Adrenal gland (tissue), 12 donors: ENCODE results near the gene ADIPOR2. TPM values are rescaled to one million over a fixed set of nuclear protein-coding genes. Genes with fewer than 3 reads are reported as not detected.
"Not testable (repeated sequence)": the region's sequence is repeated elsewhere in the genome, so short reads cannot be mapped to it uniquely, and the experiment has no call there.

Experiments
- DNase-seq, 7 donors: peaks; one replicate each; pipeline ENCODE4 v3.0.0-alpha.2; 2019 to 2020
- H3K27ac ChIP-seq, 5 donors: fragments of 200-600 bp; sonication (generic) in 4 of 5; 1 replicate in 3 of 5; 2 replicates in 2 of 5; pipeline versions ENCODE4 v1.5.1 to v1.8.0; 2016 to 2020; ENCODE audit warnings: mild to moderate bottlenecking in 1 of 5
- H3K27me3 ChIP-seq: fragments of 200-600 bp; 2 replicates; pipeline ENCODE4 v1.8.0; 2021
- H3K36me3 ChIP-seq, 2 donors: fragments of 200-600 bp; replicated peaks in 1 of 2; 1 replicate in 1 of 2; 2 replicates in 1 of 2; pipeline versions ENCODE4 v1.5.1 to v1.8.0; 2018 to 2022
- H3K4me1 ChIP-seq, 2 donors: fragments of 200-600 bp; replicated peaks in 1 of 2; 1 replicate in 1 of 2; 2 replicates in 1 of 2; pipeline versions ENCODE4 v1.5.1 to v1.8.0; 2018 to 2021
- H3K4me3 ChIP-seq, 4 donors: fragments of 200-600 bp; sonication (generic) in 3 of 4; one replicate each; pipeline ENCODE4 v1.5.1; 2016 to 2018
- H3K9me3 ChIP-seq, 3 donors: fragments of 200-600 bp; sonication (generic) in 1 of 3; replicated peaks in 1 of 3; 1 replicate in 2 of 3; 2 replicates in 1 of 3; pipeline versions ENCODE4 v1.5.1 to v1.8.0; 2016 to 2021
- CTCF ChIP-seq, 6 experiments: fragments of 450-650 bp in 4 of 6; fragments of 200-600 bp in 2 of 6; sonication (generic) in 1 of 6; IDR thresholded peaks; 1 replicate in 5 of 6; 2 replicates in 1 of 6; pipeline versions ENCODE4 v1.5.1 to v1.8.0; 2016 to 2021; ENCODE audit warnings: antibody characterized with exemption in 6 of 6, mild to moderate bottlenecking in 2 of 6, moderate library complexity in 1 of 6
- POLR2A ChIP-seq, 2 donors: fragments of 450-650 bp; IDR thresholded peaks; one replicate each; pipeline ENCODE4 v1.6.1; 2017; ENCODE audit warnings: antibody characterized with exemption in 2 of 2, mild to moderate bottlenecking in 2 of 2, moderate library complexity in 1 of 2
- WGBS, 4 donors: extraction: QIAGEN DNeasy Blood & Tissue Kit in 2 of 4; methylation state at CpG; one replicate each; pipeline versions ENCODE4 v1.1.5 to v1.1.7; 2013 to 2017; 5-methylcytosine and 5-hydroxymethylcytosine counted together
- intact Hi-C, 2 donors: fragments of 100-400 bp; cut with DNase I; formaldehyde crosslinking; loops; one replicate each; pipeline versions ENCODE4 v1.14.1 to v1.15.0; 2022 to 2023
- polyA plus RNA-seq, 3 donors: library from polyadenylated mRNA; stranded (reverse); fragments of 200-250 nt in 2 of 3; fragments of 350-450 nt in 1 of 3; fragmentation: Illumina TruSeq in 1 of 3; extraction: RNeasy Lipid Tissue Mini Kit (QIAGEN cat#74804) in 1 of 3; gene quantifications; one replicate each; pipeline ENCODE4 v1.2.3, GENCODE V29; 2013 to 2014
- total RNA-seq, 9 donors: library from RNA; depleted of rRNA in 4 of 9; stranded (reverse); fragments of >200 nt in 4 of 9; fragments of 120-200 nt in 1 of 9; fragmentation: NEBNext Ultra II Directional in 1 of 9; extraction: Animal tissue kit (Norgen Biotek cat#: 25700) in 1 of 9; gene quantifications; one replicate each; pipeline versions ENCODE4 v1.1.0 to v1.2.4, GENCODE V29; 2013 to 2023
- donor health status: healthy with polysubstance abuse.
- donor health status: Bipolar disorder and iron deficiency.
- donor health status: DM: yes; HTN: yes; CAD: no.
- donor health status: DM: no; HTN: no; CAD: no.
- donor health status: DM: no; HTN: no; CAD: no.
- donor health status: DM: yes; HTN: yes; CAD: no.

Gene ADIPOR2
- total and polyA plus RNA-seq, 12 donors: 46.2 to 214 (median 98.6) TPM

DNA sequence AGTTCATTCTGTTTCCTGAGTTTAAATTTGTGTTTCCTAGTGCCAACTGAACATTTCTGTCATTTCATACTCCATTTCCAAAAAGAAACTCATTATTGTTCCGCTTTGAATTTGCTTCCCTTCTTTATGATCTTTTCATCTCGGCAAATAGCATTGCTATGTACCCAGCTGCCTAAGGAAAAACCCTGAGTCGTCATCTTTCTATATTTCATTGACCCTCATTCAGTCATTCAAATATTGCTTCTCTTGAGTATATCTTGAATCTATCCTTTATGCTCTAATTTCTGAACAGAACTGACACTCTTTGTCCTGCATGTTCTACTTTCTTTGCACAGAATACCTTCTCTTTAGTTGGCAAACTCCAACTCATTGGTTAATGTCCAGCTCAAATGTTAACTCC, 35.9 kb downstream of the ADIPOR2 start:
- Histone ChIP-seq H3K36me3 (no peaks in the 10 kb centered on the region), H3K9me3 (no peaks in the 10 kb centered on the region), H3K27ac (no peak overlapping the region), H3K27me3 (no peaks in the 10 kb centered on the region), H3K4me1 (peaks cover 5 to 27% of the 10 kb centered on the region in 2 donors), H3K4me3 (no peak overlapping the region)
- TF ChIP-seq CTCF (IDR thresholded peaks at IDR 0.05): no peak
- TF ChIP-seq POLR2A (IDR thresholded peaks at IDR 0.05): no peak
- no peak for DNase-seq
- intact Hi-C loops: no loop called here
- WGBS, 4 donors: 79 to 86% (median 83%) methylated on average over 3 of the region's 3 CpGs

DNA sequence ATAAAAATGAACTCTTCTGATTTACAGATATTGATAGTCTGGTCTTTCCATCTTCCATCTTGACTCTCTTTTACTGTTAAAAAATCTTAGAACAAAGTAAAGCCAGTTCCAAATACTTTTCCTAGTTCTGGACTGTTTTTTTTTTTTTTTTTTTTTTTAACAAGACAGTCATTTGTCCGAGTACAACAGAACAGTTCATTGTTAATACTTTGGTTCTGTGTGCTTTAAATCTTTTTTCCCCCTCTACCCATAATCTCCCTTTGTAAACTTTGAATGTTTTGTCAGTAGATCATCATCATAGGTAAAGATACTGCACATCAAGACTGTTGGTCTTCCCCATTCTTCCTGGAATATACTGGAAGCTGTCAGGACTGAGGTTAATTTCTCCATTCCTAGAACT, 38.0 kb downstream of the ADIPOR2 start:
- TF ChIP-seq CTCF (IDR thresholded peaks at IDR 0.05) (no peak), POLR2A (IDR thresholded peaks at IDR 0.05) (no peak)
- 85 to 95% (median 90%) methylated on average over 1 of the region's 1 CpG for WGBS, 4 donors
- intact Hi-C loops: no loop called here

DNA sequence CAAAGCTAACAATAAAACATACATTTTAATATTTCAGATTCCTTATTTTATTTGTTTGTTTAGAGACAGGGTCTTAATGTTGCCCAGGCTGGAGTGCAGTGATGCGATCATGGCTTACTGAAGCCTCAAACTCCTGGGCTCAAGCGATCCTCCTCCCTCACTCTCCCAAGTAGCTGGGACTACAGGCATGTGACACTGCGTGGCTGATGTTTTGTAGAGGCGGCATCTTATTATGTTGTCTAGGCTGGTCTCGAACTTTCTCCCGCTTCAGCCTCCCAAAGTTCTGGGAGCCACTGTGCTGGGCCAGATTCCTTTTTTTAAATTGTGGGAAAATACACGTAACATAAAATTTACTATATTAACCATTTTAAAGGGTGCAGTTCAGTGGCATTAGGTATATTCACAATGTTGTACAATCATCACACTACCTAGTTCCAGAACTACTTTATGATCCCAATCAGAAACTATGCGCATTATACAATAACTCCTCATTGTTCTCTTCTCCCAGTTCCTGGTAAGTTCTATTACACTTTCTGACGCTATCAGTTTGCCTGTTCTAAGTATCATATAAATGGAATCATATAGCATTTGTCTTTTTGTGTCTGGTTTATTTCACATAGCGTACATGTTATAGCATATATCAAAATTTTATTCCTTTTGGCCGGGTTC, 40.3 kb downstream of the ADIPOR2 start:
- H3K4me3 ChIP-seq: no peak overlapping the region
- H3K27me3 ChIP-seq: no peaks in the 10 kb centered on the region
- H3K4me1 ChIP-seq: peaks cover 11 to 26% of the 10 kb centered on the region in 2 donors
- H3K36me3 ChIP-seq: no peaks in the 10 kb centered on the region
- WGBS, 4 donors: 94 to 97% (median 95%) methylated on average over 11 of the region's 11 CpGs
- no peaks in the 10 kb centered on the region for H3K9me3 ChIP-seq
- DNase-seq: no peak
- intact Hi-C loops: no loop called here
- H3K27ac ChIP-seq: no peak overlapping the region
- no peak for TF ChIP-seq POLR2A (IDR thresholded peaks at IDR 0.05)
- TF ChIP-seq CTCF (IDR thresholded peaks at IDR 0.05): no peak

More for the DNA sequence above, 38.0 kb downstream of the ADIPOR2 start:
- Histone ChIP-seq H3K9me3 (no peaks in the 10 kb centered on the region), H3K27ac (no peak overlapping the region), H3K27me3 (no peaks in the 10 kb centered on the region), H3K4me3 (no peak overlapping the region), H3K4me1 (peaks cover 11 to 31% of the 10 kb centered on the region in 2 donors), H3K36me3 (no peaks in the 10 kb centered on the region)
- no peak for DNase-seq

DNA sequence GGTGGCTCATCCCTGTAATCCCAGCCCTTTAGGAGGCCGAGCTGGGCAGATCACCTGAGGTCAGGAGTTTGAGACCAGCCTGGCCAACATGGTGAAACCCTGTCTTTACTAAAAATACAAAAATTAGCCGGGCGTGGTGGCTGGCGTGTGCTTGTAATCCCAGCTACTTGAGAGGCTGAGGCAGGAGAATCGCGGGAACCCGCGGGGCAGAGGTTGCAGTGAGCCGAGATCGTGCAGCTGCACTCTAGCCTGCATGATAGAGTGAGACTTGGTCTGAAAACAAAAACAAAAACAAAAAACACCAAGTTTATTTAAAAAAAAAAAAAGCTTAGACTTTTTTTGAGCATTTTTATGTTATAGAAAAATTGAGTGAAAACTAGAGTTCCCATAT, 40.8 kb downstream of the ADIPOR2 start:
- H3K27ac ChIP-seq, H3K4me3 ChIP-seq, H3K36me3 ChIP-seq, H3K27me3 ChIP-seq, H3K9me3 ChIP-seq, intact Hi-C loops, DNase-seq: not testable (repeated sequence)
- WGBS, 4 donors: 96 to 99% (median 98%) methylated on average over 10 of the region's 10 CpGs
- H3K4me1 ChIP-seq: peaks cover 11 to 26% of the 10 kb centered on the region in 2 donors

DNA sequence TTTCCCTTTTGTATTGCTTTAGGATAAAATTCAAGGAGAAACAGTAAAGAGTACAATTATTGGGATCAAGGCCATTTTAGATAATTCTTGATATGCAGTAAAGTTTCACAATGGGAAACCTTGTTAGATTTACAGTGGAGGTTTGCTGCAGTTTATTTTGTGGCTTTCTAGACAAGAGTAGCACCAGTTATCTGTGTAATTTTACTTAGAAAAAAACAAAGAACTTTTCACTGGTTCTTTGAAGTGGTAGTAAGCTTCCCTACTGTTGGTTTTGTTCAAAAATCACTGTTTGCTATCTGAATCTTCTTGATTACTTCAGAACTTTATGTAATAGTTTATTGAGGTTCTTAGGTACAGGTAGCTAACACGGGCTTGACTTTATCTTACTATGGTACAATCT, 42.0 kb downstream of the ADIPOR2 start:
- Histone ChIP-seq H3K36me3 (no peaks in the 10 kb centered on the region), H3K27me3 (no peaks in the 10 kb centered on the region), H3K9me3 (no peaks in the 10 kb centered on the region), H3K4me1 (peaks cover 14 to 30% of the 10 kb centered on the region in 2 donors), H3K4me3 (no peak overlapping the region), H3K27ac (peak overlapping the region in 1 of 5 donors; percentile 26)
- TF ChIP-seq CTCF (IDR thresholded peaks at IDR 0.05): no peak
- TF ChIP-seq POLR2A (IDR thresholded peaks at IDR 0.05): no peak
- WGBS, 4 donors: 31 to 51% (median 42%) methylated on average over 1 of the region's 1 CpG
- intact Hi-C loops: no loop called here
- no peak for DNase-seq

DNA sequence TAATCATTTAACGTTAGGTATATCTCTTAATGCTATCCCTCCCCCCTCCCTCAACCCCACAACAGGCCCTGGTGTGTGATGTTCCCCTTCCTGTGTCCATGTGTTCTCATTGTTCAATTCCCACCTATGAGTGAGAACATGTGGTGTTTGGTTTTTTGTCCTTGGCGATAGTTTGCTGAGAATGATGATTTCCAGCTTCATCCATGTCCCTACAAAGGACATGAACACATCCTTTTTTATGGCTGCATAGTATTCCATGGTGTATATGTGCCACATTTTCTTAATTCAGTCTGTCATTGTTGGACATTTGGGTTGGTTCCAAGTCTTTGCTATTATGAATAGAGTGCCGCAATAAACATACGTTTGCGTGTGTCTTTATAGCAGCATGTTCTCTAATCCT, 42.8 kb downstream of the ADIPOR2 start:
- 95 to 97% (median 95%) methylated on average over 5 of the region's 5 CpGs for WGBS, 4 donors
- H3K27ac ChIP-seq, intact Hi-C loops, H3K4me3 ChIP-seq, H3K27me3 ChIP-seq, H3K36me3 ChIP-seq, DNase-seq, H3K9me3 ChIP-seq: not testable (repeated sequence)
- peaks cover 22 to 38% of the 10 kb centered on the region in 2 donors for H3K4me1 ChIP-seq
